ENCODE results near the gene CNOT9. TPM values are rescaled to one million over a fixed set of nuclear protein-coding genes. Genes with fewer than 3 reads are reported as not detected.
"Not testable (repeated sequence)": the region's sequence is repeated elsewhere in the genome, so short reads cannot be mapped to it uniquely, and the experiment has no call there.

CNOT9 gene
- 34.2 and 35.7 TPM in 2 replicates for polyA plus RNA-seq (2013)

DNA sequence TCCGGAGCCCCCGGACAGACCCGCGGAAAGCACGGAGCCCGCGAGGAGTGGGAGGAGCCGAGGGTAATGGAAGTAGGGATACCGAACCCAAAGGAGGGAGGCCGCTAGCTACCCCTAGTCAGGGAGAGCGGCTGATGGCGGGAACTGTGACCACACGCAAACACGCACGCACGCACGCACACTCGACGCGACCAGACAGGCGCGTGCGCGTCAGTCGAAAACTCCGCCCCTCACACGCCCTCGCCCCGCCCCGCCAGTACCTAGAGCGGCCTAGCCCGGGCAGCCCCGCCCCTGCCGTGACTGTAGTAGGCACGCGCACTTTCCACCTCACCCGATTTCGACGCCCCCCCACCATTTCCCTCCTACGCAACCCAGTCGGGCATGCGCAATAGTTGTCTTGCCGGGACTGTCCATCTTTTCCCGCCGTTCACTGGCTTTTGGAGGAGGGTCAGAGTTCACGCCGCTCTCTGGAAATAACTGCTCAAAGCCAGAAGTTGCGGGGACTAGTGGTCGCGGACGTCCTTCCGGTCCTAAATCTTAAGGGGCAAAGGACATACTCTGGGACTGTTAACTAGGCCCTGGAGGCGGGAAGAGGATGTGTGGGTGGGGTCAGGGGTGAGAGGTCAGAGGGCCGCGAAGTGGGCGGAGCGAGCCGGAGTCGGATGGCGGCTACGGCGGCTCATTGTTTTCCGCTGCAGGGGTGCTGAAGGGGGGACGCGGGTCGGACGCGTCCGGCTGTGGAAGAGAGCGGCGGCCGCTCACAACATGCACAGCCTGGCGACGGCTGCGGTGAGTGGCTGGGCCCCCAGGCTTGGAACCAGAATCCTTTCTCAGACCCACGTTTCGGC lies at the start of gene CNOT9, which contains the start of gene USP37:
CNOT9 (plus strand) TSS at position 650 of the 848 bp plus-strand sequence; CDS start at position 766, 116 bp downstream.
USP37 (minus strand) TSS at position 162 of the 848 bp plus-strand sequence. CDS start 9,698 bp downstream, outside the sequence.
- no CpG with 5 or more reads among the region's 77 CpGs for WGBS (ENCODE audit: extremely low coverage, insufficient coverage, insufficient read length)
- H3K9ac ChIP-seq (ENCODE audit: low read length) = peak within 1 kb of the TSS; percentile 91

GRCh38 chr2:218518876-218519275 lies 49.8 kb upstream of the CNOT9 start:
- Histone ChIP-seq H3K4ac (ENCODE audit: low read depth, low read length) (no peak overlapping the region), H2AK5ac (ENCODE audit: low read length) (no peak overlapping the region), H2BK120ac (ENCODE audit: insufficient read depth, low read length, poor library complexity) (no peak overlapping the region), H2BK12ac (ENCODE audit: low read length) (no peak overlapping the region), H2AFZ (ENCODE audit: insufficient read depth, low read length, poor library complexity) (no peak overlapping the region), H3K14ac (ENCODE audit: low read length) (no peak overlapping the region), H3K79me2 (ENCODE audit: control insufficient read depth, insufficient read depth, low read length, poor library complexity) (no peaks in the 10 kb centered on the region), H2BK5ac (ENCODE audit: low read depth, low read length, poor library complexity) (no peak overlapping the region), H4K12ac (ENCODE audit: low read depth, low read length) (no peak overlapping the region), H3K9ac (ENCODE audit: low read length) (no peak overlapping the region), H3K23ac (ENCODE audit: low read length) (no peak overlapping the region), H3K4me3 (ENCODE audit: low read depth, low read length) (no peak overlapping the region), H4K91ac (ENCODE audit: low read depth, low read length) (no peak overlapping the region), H3K27ac (ENCODE audit: low read depth, low read length) (no peak overlapping the region), H3K27me3 (ENCODE audit: insufficient read depth, low read length) (no peaks in the 10 kb centered on the region), H3K79me1 (ENCODE audit: low read length) (no peaks in the 10 kb centered on the region), H3K36me3 (ENCODE audit: control insufficient read depth in 1 of 2, insufficient read depth in 2 of 2, low read length in 2 of 2) (peaks cover 4% of the 10 kb centered on the region in 2 experiments), H3K18ac (ENCODE audit: low read length) (no peak overlapping the region), H3K4me1 (ENCODE audit: control insufficient read depth in 1 of 2, insufficient read depth in 2 of 2, low read length in 2 of 2) (no peaks in the 10 kb centered on the region), H3K9me3 (ENCODE audit: insufficient read depth, low read depth, low read length) (no peaks in the 10 kb centered on the region), H4K8ac (ENCODE audit: low read depth, low read length) (no peak overlapping the region), H3K4me2 (ENCODE audit: low read length) (no peak overlapping the region)
- peak; percentile 8 to 73 for DNase-seq
- no CpG with 5 or more reads among the region's 1 CpG for WGBS (ENCODE audit: extremely low coverage, insufficient coverage, insufficient read length)

More for the DNA sequence above, at the start of gene CNOT9, which contains the start of gene USP37:
- Histone ChIP-seq H4K91ac (ENCODE audit: low read depth, low read length) (peak within 1 kb of the TSS; percentile 87), H3K9me3 (ENCODE audit: insufficient read depth, low read depth, low read length) (no peaks in the 10 kb centered on the region), H2AK5ac (ENCODE audit: low read length) (no peak within 1 kb of the TSS), H3K23ac (ENCODE audit: low read length) (peak within 1 kb of the TSS; percentile 52), H2BK12ac (ENCODE audit: low read length) (no peak within 1 kb of the TSS), H3K27ac (ENCODE audit: low read depth, low read length) (peak within 1 kb of the TSS; percentile 81), H2BK5ac (ENCODE audit: low read depth, low read length, poor library complexity) (peak within 1 kb of the TSS; percentile 85), H3K4ac (ENCODE audit: low read depth, low read length) (peak within 1 kb of the TSS; percentile 87), H3K27me3 (ENCODE audit: insufficient read depth, low read length) (no peaks in the 10 kb centered on the region), H3K79me1 (ENCODE audit: low read length) (peaks cover 11% of the 10 kb centered on the region), H2AFZ (ENCODE audit: insufficient read depth, low read length, poor library complexity) (peak within 1 kb of the TSS; percentile 80), H4K12ac (ENCODE audit: low read depth, low read length) (peak within 1 kb of the TSS; percentile 79), H3K36me3 (ENCODE audit: control insufficient read depth in 1 of 2, insufficient read depth in 2 of 2, low read length in 2 of 2) (peaks cover 4 to 6% of the 10 kb centered on the region in 2 experiments), H2BK120ac (ENCODE audit: insufficient read depth, low read length, poor library complexity) (peak within 1 kb of the TSS; percentile 82), H3K4me1 (ENCODE audit: control insufficient read depth in 1 of 2, insufficient read depth in 2 of 2, low read length in 2 of 2) (peaks cover 0 to 3% of the 10 kb centered on the region in 2 experiments), H3K18ac (ENCODE audit: low read length) (peak within 1 kb of the TSS; percentile 88), H3K4me3 (ENCODE audit: low read depth, low read length) (peak within 1 kb of the TSS; percentile 92), H4K8ac (ENCODE audit: low read depth, low read length) (peak within 1 kb of the TSS; percentile 89), H3K4me2 (ENCODE audit: low read length) (peak within 1 kb of the TSS; percentile 97), H3K79me2 (ENCODE audit: control insufficient read depth, insufficient read depth, low read length, poor library complexity) (peaks cover 6% of the 10 kb centered on the region), H3K14ac (ENCODE audit: low read length) (peak within 1 kb of the TSS; percentile 86)
- DNase-seq = peak; percentile 99

DNA sequence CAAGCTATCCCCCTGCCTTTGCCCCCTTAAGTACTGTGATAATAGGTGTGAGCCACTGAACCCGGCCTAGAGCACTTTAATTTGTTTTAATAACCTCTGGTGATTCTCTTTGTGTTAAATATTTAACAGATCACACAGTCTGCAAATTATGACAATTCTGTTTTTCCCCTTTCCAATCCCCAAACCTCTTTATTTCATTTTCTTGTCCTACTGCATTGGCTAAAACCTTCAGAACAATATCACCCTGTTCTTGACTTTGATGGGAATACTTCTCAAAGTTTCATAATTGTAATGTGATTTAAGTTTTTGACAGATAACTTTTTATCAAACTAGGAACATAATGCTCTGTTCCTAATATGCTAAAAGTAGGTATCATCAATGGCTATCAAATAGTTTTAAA lies 45.0 kb upstream of the CNOT9 start:
- Histone ChIP-seq H3K4me2 (ENCODE audit: low read length) (no peak overlapping the region), H3K9me3 (ENCODE audit: insufficient read depth, low read depth, low read length) (no peaks in the 10 kb centered on the region), H3K79me2 (ENCODE audit: control insufficient read depth, insufficient read depth, low read length, poor library complexity) (no peaks in the 10 kb centered on the region), H3K27me3 (ENCODE audit: insufficient read depth, low read length) (no peaks in the 10 kb centered on the region), H3K4me1 (ENCODE audit: control insufficient read depth in 1 of 2, insufficient read depth in 2 of 2, low read length in 2 of 2) (no peaks in the 10 kb centered on the region), H2BK5ac (ENCODE audit: low read depth, low read length, poor library complexity) (no peak overlapping the region), H4K91ac (ENCODE audit: low read depth, low read length) (no peak overlapping the region), H3K18ac (ENCODE audit: low read length) (no peak overlapping the region), H3K23ac (ENCODE audit: low read length) (no peak overlapping the region), H3K14ac (ENCODE audit: low read length) (no peak overlapping the region), H2BK12ac (ENCODE audit: low read length) (no peak overlapping the region), H3K4me3 (ENCODE audit: low read depth, low read length) (no peak overlapping the region), H2AFZ (ENCODE audit: insufficient read depth, low read length, poor library complexity) (no peak overlapping the region), H3K79me1 (ENCODE audit: low read length) (no peaks in the 10 kb centered on the region), H3K9ac (ENCODE audit: low read length) (no peak overlapping the region), H2BK120ac (ENCODE audit: insufficient read depth, low read length, poor library complexity) (no peak overlapping the region), H3K4ac (ENCODE audit: low read depth, low read length) (no peak overlapping the region), H4K8ac (ENCODE audit: low read depth, low read length) (no peak overlapping the region), H2AK5ac (ENCODE audit: low read length) (no peak overlapping the region), H3K36me3 (ENCODE audit: control insufficient read depth in 1 of 2, insufficient read depth in 2 of 2, low read length in 2 of 2) (peaks cover 12 to 13% of the 10 kb centered on the region in 2 experiments), H4K12ac (ENCODE audit: low read depth, low read length) (no peak overlapping the region), H3K27ac (ENCODE audit: low read depth, low read length) (no peak overlapping the region)
- no peak for DNase-seq
- WGBS (ENCODE audit: extremely low coverage, insufficient coverage, insufficient read length) = no CpG with 5 or more reads among the region's 1 CpG

- H2BK5ac ChIP-seq (ENCODE audit: low read depth, low read length, poor library complexity); H3K4me1 ChIP-seq (ENCODE audit: control insufficient read depth in 1 of 2, insufficient read depth in 2 of 2, low read length in 2 of 2); H4K91ac ChIP-seq (ENCODE audit: low read depth, low read length); H3K27ac ChIP-seq (ENCODE audit: low read depth, low read length); H3K18ac ChIP-seq (ENCODE audit: low read length); H3K4me2 ChIP-seq (ENCODE audit: low read length); H2AFZ ChIP-seq (ENCODE audit: insufficient read depth, low read length, poor library complexity); H3K9ac ChIP-seq (ENCODE audit: low read length); H3K4me3 ChIP-seq (ENCODE audit: low read depth, low read length); H3K79me1 ChIP-seq (ENCODE audit: low read length); H3K4ac ChIP-seq (ENCODE audit: low read depth, low read length); H4K12ac ChIP-seq (ENCODE audit: low read depth, low read length); H2BK12ac ChIP-seq (ENCODE audit: low read length); H4K8ac ChIP-seq (ENCODE audit: low read depth, low read length); H3K14ac ChIP-seq (ENCODE audit: low read length); H3K23ac ChIP-seq (ENCODE audit: low read length); H3K9me3 ChIP-seq (ENCODE audit: insufficient read depth, low read depth, low read length); H2BK120ac ChIP-seq (ENCODE audit: insufficient read depth, low read length, poor library complexity); H3K27me3 ChIP-seq (ENCODE audit: insufficient read depth, low read length); H2AK5ac ChIP-seq (ENCODE audit: low read length); DNase-seq; H3K79me2 ChIP-seq (ENCODE audit: control insufficient read depth, insufficient read depth, low read length, poor library complexity): not testable (repeated sequence)
- peaks cover 18 to 24% of the 10 kb centered on the region in 2 experiments for H3K36me3 ChIP-seq (ENCODE audit: control insufficient read depth in 1 of 2, insufficient read depth in 2 of 2, low read length in 2 of 2)
- no CpG with 5 or more reads among the region's 2 CpGs for WGBS (ENCODE audit: extremely low coverage, insufficient coverage, insufficient read length)
These were observed 40.2 kb upstream of the CNOT9 start for GRCh38 chr2:218528409-218528808.

Data from trophoblast cell (in vitro differentiated cells and primary cell).